NAMALWA (cell line): Measurements from ENCODE around the gene CELF2.
"Not testable (repeated sequence)": the region's sequence is repeated elsewhere in the genome, so short reads cannot be mapped to it uniquely, and the experiment has no call there.

Source experiments
- DNase-seq: peaks from one replicate; pipeline ENCODE4 v3.0.0-alpha.2; 2015; ENCODE audit warnings: low spot score

Gene CELF2

DNA sequence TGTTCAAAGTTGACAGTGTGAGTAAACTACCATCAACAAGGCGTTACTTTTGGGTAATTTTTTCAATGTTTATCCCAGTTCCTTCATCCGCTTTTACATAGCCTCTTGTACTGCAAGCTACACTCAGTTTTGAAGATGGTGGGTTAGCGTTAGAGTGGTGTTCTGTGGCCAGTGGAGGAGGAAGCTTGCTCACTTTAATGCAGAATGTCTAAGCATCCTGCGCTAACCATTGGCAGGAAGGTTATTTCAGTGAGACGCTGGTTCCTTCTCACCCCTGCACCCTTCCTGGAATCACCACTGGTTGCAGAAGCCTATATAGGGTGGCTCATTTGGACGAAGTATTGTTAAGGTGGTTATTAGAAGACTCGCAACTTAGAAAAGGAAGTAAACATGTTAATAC, 159.1 kb downstream of the CELF2 start:
- DNase-seq, result no peak

DNA sequence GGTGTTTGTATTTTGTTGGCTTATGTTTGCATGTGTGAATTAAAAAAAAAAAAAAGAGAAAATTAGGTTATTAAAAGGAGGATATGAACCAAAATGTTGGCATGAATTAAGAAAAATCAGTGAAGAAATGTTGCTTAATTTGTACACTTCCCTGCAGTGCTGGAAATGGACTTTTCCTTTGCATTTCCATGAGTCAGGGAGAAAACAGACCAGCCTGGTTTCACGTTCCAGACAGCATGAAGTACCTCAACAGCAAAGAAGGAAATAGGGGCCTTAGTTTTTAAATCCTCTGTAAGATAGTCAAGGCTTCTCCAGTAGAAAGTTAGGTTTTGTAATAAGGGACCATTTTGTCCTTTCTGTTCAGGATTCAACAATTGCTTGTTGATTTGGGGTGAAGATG, 159.7 kb downstream of the CELF2 start:
- no peak for DNase-seq

DNA sequence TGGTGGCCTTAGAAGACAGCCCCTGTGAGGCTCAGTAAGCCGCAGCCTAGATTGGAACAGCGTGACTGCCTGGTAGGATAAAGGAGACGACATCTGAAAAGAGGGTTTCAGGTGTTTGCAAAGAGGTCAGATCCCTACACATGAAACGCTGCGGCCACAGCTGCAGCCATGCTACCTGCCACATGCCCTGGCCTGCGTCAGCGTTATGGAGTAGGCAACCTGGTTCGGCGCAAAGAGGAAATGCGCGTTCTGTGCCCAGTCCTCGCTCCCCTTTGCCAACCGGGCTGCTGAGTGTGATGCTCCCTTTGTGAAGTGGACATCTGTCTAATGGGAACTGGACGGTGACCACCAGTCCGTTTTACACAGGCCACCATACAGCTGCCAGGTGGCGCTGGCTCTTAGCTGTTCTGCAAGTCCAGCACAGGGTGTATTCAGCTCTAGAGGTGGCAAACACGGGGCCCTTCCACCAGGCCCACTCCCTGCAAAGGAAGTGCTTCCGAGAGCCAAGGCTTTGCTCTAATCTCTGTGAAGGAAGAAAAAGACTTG, 160.3 kb downstream of the CELF2 start:
- DNase-seq, result no peak

DNA sequence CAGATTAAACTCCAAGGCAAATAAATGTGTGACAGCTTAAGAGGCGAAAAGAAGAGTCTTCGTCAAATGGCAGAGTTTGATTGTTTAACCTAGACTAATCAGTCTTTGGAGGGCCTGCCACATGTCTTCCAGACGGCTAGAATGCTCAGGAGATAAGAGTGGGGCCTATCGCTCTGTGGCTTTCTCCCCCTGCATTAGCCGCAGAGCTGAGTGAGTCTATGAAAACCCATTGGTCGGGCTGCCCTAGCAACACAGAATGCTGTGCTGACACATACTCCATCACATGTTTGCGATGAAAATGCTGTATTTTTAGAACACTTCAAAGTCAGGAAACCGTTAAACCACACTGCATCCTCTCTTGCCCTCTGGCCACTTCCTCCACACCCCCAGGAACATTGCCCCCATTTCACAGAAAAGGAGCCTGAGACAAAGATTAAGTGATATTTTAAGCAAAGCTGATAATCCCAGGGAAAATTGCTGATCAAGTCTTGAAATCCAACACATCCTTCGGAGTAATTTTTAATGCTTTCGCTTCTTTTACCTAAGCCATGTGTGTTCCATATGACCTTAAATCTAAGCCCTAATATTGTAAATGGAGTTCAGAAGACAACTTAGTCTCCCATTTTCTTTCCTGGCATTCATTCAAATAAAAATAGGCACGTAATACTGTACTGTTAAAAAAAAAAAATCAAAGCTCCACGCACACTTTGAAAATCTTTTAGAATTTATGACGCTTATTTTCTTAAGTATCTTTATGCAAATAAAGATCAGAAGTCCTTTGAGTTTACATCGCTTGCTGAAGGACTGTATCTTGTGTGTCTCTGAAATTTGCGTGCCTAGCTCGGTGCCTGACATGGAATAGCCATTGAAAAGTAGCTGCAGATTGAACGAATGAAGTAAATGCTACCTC, 161.2 kb downstream of the CELF2 start:
- DNase-seq, result peak; percentile 92

DNA sequence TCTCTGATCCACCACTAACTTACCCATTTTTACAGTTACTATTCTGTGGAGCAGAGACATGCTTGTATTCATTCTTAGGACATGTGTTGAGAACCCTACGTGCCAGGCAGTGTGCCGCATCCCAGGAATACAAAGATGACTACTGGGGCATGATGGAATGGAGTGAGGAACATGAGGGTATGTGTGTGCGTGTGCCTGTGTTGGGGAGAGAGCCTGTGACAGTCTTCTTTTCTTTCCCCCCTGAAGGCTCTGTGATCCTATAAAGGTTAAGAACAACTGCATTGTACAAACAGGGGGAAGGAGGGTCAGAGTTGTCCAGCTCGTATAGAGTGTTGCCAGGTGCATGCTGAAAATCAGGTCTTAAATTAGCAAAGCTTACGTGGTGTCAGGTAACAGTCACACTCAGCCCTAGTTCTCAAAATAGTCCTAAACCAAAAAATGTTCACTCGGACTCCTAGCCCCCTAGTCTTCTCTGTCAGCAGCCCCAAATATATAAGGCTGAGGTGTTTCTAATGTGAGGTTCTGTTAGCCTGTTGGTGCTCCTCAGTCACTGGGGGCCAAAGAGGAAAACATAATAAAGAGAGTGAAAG, 161.9 kb downstream of the CELF2 start:
- DNase-seq, result peak; percentile 35

DNA sequence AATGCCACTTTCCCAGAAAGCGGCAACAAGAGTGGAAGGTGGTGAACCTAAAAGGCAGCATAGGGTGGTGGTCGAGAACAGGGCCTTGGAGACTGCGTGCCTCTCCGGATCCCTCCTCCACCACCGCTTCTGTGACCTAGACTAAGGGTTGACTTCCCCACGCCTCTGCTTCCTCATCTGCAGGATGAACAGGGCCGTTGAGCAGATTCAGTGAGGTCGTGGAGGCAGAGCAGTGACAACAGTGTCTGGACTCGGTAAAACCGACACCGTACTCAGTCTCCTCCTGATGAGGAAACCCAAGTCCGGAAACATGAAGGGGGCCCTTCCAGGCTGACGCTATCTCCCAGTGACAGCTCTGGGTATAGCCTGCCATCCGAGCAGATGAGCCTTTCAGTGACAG, 162.6 kb downstream of the CELF2 start:
- peak; percentile 46 for DNase-seq

DNA sequence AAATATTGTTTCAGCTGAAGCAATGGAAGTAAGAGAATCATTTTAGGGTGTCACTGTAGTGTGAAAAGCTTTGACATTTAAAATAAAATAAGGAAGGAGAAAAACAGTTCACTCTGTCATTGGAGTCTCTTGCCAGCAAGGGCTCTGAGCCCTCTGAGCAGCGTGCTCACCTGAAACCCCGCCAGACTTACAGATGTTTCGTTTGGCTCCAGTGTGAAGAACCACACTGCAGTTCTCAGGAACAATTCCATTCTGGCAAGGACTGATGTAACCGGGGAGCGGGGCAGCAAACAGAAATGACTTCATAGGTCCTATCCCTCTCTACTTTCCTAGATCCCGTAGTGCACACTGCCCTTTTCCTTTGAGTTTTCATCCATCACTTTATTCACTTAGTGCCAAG, 164.3 kb downstream of the CELF2 start:
- no peak for DNase-seq

DNA sequence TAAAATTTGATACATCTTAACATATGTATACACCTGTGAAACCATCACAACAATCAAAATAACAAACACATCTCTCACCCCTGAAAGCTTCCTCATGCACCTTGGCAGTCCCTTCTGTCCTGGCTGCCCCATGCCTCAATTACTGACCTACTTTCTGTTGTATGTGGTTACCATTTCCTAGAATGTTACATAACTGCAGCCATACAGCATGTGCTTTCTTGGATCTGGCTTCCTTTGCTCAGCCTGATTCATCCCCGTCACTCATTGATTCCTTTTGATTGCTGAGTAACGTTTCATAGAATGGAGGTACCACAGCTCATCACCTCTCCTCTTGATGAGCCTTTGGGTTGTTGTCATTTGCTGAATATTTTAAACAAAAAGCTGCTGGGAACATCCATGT, 165.3 kb downstream of the CELF2 start:
- no peak for DNase-seq

DNA sequence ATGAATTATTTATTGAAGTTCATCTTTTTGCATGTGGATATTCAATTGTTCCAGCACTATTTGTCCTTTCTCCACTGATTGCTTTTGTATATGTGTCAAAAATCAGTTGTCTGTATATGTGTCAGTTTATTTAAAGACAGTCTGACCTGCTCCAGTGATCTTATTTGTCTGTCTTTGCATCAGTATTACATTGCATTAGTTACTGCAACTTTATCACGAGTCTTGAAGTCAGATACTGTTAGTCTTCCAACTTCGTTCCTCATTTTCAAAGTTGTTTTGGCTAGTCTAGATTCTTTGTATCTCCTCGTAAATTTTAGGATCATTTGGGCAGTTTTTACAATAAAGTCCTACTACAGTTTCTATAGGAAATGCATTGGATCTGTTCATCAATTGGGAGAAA, 166.4 kb downstream of the CELF2 start:
- DNase-seq, result no peak

DNA sequence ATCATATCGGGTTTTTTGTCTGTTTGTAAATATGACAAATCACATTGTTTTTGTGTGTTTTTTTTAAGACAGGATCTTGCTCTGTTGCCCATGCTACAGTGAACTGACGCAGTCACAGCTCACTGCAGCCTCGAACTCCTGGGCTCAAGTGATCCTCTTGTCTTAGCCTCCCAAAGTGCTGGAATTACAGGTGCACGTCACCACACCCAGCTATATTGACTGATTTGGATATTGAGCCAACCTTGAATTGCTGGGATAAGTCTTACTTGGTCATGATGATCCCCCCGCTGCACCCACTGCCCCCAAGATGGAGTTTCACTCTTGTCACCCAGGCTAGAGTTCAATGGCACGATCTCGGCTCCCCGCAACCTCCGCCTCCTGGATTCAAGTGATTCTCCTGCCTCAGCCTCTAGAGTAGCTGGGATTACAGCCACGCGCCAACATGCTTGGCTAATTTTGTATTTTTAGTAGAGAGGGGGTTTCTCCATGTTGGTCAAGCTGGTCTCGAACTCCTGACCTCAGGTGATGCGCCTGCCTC, 167.5 kb downstream of the CELF2 start:
- not testable (repeated sequence) for DNase-seq

DNA sequence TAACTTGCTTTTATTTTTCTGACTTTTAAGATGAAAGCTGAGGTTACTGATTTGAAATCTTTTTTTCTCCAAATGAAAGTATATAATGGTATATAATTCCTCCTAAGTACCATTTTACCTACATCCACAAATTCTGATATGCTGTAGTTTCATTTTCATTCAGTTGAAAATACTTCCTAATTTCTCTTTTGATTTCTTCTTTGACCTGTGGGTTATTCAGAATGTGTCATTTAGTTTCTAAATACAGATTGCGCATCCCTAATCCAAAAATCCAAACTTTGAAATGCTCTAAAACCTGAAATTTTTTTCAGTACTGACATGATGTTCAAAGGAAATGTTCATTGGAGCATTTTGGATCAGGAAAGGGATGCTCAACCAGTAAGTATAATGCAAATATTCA, 168.7 kb downstream of the CELF2 start:
- no peak for DNase-seq

DNA sequence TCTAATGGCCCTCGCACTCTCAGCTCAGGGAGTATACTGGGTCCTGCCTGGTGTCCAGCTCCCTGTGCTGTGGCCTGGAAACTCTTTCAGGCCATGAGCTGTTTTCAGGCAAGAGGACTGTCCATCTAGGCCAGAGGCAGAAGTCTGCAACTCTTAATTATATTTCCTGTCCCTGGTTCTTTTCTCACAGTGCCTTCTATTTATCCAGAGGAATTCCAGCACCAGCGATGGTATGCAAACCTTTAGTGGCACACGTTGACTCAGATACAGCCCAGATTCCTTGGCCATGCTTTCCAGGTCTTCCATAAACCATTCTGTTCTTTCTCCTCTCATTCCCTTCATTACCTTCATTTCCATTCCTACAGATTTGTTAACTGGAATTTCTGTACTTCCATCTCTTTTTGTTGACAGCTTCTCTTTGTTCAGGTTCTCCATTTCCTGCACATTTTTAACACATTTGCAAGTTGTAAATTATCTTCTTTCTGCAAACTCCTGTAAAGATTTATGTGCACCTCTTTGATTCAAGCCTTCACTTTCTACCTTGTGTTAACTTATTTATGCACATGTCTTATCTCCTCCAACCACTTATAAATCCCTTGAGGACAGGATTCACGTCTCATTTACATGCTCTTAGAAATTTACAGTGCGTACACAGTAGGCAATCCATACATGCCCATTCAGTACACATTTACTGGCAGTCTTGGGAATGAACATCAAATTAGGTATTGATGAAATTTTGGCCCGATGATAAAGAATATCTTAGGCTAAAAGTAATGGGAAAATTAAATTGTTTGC, 172.1 kb downstream of the CELF2 start:
- no peak for DNase-seq

DNA sequence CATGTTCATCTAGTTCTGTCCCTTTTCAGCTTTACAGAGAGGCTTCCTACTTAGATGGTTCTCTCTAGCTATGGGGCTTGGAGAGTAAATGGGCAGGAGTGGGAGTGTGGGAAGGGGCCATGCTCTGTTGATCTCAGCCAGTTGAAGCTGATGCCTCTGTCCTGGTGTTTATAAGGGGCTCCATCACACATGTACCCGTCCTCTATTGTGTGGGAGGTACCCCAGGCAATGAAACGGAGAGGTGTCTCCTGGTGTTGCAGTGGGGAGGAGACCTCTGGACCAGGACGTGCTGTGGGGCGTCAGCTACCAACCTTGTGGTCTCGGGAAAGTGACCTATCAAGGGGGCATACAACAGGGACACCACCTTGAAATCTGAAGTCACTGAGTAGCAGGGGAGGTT, 173.5 kb downstream of the CELF2 start:
- DNase-seq, result no peak

DNA sequence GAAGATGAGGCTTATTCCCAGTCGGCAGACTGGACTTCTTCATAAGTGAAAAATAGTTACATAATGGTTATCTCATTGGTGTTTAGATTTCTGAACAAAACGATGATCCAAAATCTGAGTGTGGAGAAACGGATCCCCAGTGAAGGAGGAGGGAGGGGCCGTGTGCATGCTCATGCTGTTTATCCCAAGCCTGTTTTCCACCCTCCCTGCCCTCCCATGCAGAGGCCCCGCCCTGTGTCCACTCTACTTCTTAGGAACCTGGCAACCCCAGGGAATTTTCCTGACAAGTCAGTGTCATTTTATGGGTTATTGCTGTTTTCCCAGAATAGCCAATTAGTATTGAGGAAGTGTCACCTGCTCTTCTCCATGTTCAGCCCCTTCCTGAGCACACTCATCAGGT, 174.0 kb downstream of the CELF2 start:
- no peak for DNase-seq

DNA sequence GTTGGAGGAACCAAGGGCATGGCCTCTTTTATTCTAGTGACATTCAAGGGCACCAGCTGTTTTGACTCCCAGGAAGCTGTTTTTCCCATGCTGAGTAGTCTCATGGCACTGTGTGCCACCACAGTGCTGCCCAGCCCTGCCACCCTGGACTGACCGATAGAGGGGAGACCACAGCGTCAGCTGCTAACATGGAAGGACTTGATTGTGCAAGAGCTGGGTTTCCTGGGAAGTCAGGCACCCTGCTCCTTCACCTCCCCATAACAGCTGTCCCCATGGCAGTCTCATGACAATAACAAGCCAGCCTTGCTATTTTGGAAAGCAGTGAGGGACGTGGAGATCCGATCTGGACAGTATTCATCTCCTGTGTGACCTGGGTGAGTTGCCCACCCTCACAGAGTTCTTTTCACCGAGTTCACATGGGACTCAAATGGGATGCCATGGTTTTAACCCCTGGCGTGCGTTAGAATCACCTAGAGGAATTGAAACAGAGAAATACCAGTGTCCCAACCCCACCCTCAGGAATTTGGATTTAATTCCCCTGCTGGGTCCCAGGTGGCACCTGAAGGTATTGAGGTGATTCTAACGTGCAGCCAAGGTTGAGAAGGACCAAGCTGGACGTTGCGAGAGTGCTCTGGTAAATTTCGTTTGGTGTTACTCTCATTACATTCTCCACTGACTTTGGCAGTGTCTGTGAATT, 174.8 kb downstream of the CELF2 start:
- no peak for DNase-seq

DNA sequence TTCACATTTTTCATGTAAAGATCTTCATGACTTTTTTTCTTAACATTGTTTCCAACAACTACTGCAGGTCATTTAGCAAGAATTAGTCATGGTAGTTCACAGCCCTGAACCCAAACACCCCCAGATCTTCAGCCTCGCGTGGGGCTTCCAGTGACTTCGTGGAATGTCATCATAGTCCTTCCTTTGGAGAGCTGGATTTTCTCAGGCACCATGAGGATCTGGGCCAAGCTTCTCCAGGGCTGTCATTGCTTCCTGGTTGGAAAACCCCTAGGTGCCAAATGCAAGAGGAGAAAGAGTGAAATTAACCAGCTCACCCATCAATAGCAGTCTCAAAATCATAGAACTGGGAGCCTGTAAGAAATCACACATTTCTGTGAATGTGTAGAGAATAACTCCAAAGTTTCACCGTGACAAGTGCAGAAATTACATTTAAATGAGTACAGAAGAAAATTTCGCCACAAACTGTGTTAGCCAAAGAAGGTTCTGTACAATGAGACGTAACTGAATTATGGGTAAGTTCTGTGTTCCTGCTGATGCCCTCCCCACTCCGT, 175.4 kb downstream of the CELF2 start:
- no peak for DNase-seq

DNA sequence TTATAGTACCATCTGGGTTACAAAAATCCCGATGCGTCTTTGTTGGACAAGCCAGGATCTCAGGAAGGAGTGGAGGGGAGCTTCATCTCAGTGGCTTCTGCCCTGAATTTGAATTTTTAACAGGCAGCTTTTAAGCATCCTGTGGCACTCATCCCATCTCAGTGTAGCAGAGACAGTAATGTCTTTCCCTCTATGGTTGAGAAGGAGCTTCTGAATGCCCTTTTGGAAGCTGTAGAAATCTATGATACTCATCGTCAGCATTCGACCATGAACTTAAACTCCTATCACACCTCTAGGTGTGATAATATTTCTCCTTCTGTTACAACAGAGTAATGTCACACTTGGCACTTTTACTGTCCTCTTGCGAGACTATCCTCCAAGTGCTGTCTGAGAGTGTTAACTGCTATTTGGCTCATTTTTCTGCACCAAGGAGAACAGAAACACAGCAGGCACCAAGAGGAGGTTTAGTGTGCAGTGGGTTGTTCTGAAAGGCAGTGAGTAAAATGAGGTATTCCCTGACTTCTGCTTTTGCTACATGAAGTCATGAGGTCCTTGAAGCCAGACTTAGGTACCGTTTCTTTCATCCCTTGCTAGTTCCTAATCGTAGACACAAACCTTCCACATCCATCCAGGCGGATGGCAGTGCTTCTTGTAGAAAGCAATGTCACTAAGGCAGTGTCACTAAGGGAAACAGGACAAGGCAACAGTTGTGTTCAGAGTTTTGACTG, 177.4 kb downstream of the CELF2 start:
- no peak for DNase-seq

DNA sequence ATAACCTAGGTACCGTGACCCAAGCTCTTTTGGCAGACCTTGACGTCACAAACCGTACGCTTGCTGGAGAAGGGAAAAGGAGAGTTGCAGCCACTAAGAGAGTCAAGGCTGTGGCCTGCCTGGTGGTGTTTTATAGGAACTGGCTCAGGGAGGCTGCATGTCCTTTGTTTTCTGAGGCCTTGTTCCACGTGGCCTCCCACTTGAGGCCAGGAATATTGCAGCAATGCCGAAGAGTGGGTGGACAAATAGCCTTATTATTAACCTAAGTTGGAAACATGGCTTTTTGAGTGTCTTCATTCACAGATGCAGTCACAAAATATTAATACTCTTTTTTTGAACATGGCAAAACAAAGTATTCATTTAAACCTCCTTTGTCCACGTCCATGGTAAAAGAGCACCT, 178.0 kb downstream of the CELF2 start:
- DNase-seq, result no peak

DNA sequence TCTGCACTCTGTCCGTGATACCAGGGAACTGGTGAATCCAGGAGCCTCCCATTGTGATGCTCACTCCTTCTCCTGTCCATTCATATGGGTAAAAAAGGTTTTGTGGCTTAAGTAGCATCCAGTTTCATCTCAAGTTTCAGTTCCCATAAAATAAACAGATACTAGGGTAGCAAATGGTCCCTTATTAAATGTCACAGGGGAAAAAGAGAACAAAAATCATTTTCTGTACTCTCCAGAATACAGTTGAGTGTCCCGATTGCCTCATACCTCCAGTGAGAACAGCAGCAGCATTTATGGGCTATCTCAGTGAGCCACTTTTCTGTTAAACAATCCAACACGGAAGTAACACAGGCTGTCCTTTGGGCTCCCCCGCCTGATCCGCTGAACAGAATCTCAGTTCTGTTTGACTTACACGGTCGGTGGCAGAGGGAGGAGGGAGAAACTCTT, 179.6 kb downstream of the CELF2 start:
- DNase-seq, result peak; percentile 52

DNA sequence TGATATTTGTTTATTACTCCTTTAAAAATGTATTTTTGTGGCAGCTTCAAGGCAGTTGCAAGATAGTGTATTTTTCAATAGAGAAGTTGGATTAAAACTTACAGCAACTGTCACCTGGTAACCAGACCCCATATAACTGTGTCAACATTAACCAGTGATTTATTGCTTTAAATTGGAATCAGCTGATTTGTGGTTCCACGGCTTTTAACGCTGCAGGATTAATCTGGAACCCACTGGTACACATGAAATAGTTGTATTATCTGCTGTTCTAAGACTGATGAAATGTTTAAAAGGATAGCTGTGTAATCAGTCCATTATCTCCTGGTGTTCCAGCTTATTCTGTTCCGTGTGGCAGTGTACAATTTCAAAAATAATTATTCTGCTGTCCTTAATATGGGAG, 180.2 kb downstream of the CELF2 start:
- DNase-seq, result no peak

DNA sequence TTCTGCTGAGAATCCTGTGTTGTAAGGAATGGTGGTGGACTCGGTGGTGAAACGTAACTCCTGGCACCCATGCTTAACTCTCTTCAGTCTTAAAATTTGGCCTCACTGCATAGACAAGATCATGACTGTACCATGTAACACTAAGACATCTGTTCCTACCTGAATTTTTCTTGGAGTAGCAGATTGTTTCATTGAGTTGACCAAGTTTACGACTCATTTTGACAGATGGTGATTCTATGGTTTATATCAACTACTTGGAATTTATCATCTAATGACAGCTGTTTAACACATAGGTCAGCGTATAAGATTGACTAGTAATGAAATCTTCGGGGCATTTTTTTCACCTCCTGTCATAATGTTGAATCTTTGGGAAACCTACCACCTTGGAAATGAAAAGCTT, 184.2 kb downstream of the CELF2 start:
- DNase-seq, result no peak
